Endodermal cell (in vitro differentiated cells): ENCODE measurements around the gene ELFN2. TPM values are rescaled to one million over a fixed set of nuclear protein-coding genes. Genes with fewer than 3 reads are reported as not detected.

Source experiments
- DNase-seq: peaks from one replicate; pipeline ENCODE4 v3.0.0-alpha.2; 2017
- H3K27ac ChIP-seq: 2 replicates; pipeline ENCODE4 v1.5.1; 2013; ENCODE audit warnings: mild to moderate bottlenecking, low read depth, low read length, moderate library complexity
- H3K27me3 ChIP-seq: 2 replicates; pipeline ENCODE4 v1.6.1; 2013; ENCODE audit warnings: mild to moderate bottlenecking, low read length, moderate library complexity; ENCODE audit not compliant: insufficient read depth, control insufficient read depth, poor library complexity, severe bottlenecking
- H3K36me3 ChIP-seq: 2 replicates; pipeline ENCODE4 v1.7.0; 2013; ENCODE audit warnings: mild to moderate bottlenecking, low read length, moderate library complexity; ENCODE audit not compliant: control insufficient read depth, insufficient read depth
- H3K4me1 ChIP-seq: one replicate; pipeline ENCODE4 v1.7.0; 2013; ENCODE audit warnings: low read length; ENCODE audit not compliant: control insufficient read depth, insufficient read depth
- H3K4me3 ChIP-seq: 2 replicates; pipeline ENCODE4 v1.5.1; 2013; ENCODE audit warnings: mild to moderate bottlenecking, low read length, moderate library complexity
- H3K9ac ChIP-seq: 2 replicates; pipeline ENCODE4 v1.6.1; 2013; ENCODE audit warnings: mild to moderate bottlenecking, low read length, moderate library complexity; ENCODE audit not compliant: poor library complexity, severe bottlenecking; ENCODE audit errors: extremely low read depth
- H3K9me3 ChIP-seq: 2 replicates; pipeline ENCODE4 v1.6.1; 2013; ENCODE audit warnings: mild to moderate bottlenecking, low read length, moderate library complexity; ENCODE audit not compliant: control insufficient read depth
- H3K27ac Mint-ChIP-seq: 2 replicates; pipeline ENCODE4 v1.8.0; 2020; ENCODE audit warnings: mixed read lengths
- H3K27me3 Mint-ChIP-seq: 2 replicates; pipeline ENCODE4 v1.8.0; 2021; ENCODE audit warnings: mild to moderate bottlenecking, mixed read lengths; ENCODE audit not compliant: insufficient read depth
- H3K36me3 Mint-ChIP-seq: 2 replicates; pipeline ENCODE4 v1.8.0; 2020; ENCODE audit warnings: low read depth, mixed read lengths
- H3K4me1 Mint-ChIP-seq: 2 replicates; pipeline ENCODE4 v1.8.0; 2020; ENCODE audit warnings: mixed read lengths
- H3K4me3 Mint-ChIP-seq: 2 replicates; pipeline ENCODE4 v1.8.0; 2020; ENCODE audit warnings: mild to moderate bottlenecking, moderate library complexity, mixed read lengths
- H3K9me3 Mint-ChIP-seq: 2 replicates; pipeline ENCODE4 v1.8.0; 2020; ENCODE audit warnings: mild to moderate bottlenecking, mixed read lengths
- CTCF ChIP-seq: fragments of 200-600 bp; sonication (generic); conservative IDR thresholded peaks from 2 replicates; pipeline ENCODE4 v1.5.0; 2021; ENCODE audit warnings: antibody characterized with exemption, mild to moderate bottlenecking
- WGBS, 2 experiments: methylation state at CpG; one replicate each; pipeline versions ENCODE4 v1.1.5 to v1.1.7; 2013; ENCODE audit warnings: missing lambda C conversion rate in 2 of 2, mixed read lengths in 1 of 2; ENCODE audit not compliant: insufficient coverage in 1 of 2, insufficient read length in 1 of 2; 5-methylcytosine and 5-hydroxymethylcytosine counted together
- total RNA-seq, 2 donors: library from RNA; stranded (reverse); fragmentation: NEBNext Ultra II Directional in 1 of 2; extraction: Animal tissue kit (Norgen Biotek cat#: 25700) in 1 of 2; gene quantifications; 2 replicates in 1 of 2; 3 replicates in 1 of 2; pipeline ENCODE4 v1.2.1, GENCODE V29; 2021

The ELFN2 gene
- total RNA-seq, 2 donors from 2014 or later: 0.40 to 0.46 TPM

GRCh38 chr22:37394341-37394740, 32.9 kb downstream of the ELFN2 start:
- H3K9ac ChIP-seq: no peak overlapping the region
- no peak for DNase-seq
- H3K27ac ChIP-seq: no peak overlapping the region
- Mint-ChIP-seq H3K27me3 (no peaks in the 10 kb centered on the region), H3K4me3 (no peak overlapping the region), H3K36me3 (no peaks in the 10 kb centered on the region), H3K4me1 (peaks cover 4% of the 10 kb centered on the region), H3K9me3 (no peaks in the 10 kb centered on the region), H3K27ac (peak overlapping the region; percentile 28)
- no peaks in the 10 kb centered on the region for H3K27me3 ChIP-seq
- WGBS, 2 experiments: 81% methylated on average over 13 to 20 of the region's 20 CpGs
- H3K36me3 ChIP-seq: no peaks in the 10 kb centered on the region
- H3K4me1 ChIP-seq: no peaks in the 10 kb centered on the region
- H3K4me3 ChIP-seq: no peak overlapping the region
- H3K9me3 ChIP-seq: no peaks in the 10 kb centered on the region
- no peak for TF ChIP-seq CTCF

GRCh38 chr22:37393746-37394145, 33.5 kb downstream of the ELFN2 start:
- TF ChIP-seq CTCF: no peak
- 90 to 92% methylated on average over 10 to 12 of the region's 12 CpGs for WGBS, 2 experiments

GRCh38 chr22:37392721-37393328, 34.5 kb downstream of the ELFN2 start:
- Mint-ChIP-seq H3K9me3 (no peaks in the 10 kb centered on the region), H3K4me1 (peaks cover 4% of the 10 kb centered on the region), H3K27me3 (no peaks in the 10 kb centered on the region), H3K27ac (no peak overlapping the region), H3K4me3 (no peak overlapping the region), H3K36me3 (no peaks in the 10 kb centered on the region)
- Histone ChIP-seq H3K27ac (no peak overlapping the region), H3K4me3 (no peak overlapping the region), H3K4me1 (no peaks in the 10 kb centered on the region), H3K27me3 (no peaks in the 10 kb centered on the region), H3K36me3 (no peaks in the 10 kb centered on the region), H3K9me3 (no peaks in the 10 kb centered on the region), H3K9ac (no peak overlapping the region)
- DNase-seq: no peak
- 88 to 89% methylated on average over 7 to 10 of the region's 10 CpGs for WGBS, 2 experiments
- TF ChIP-seq CTCF: no peak

More at GRCh38 chr22:37393746-37394145, 33.5 kb downstream of the ELFN2 start:
- Mint-ChIP-seq H3K27me3 (no peaks in the 10 kb centered on the region), H3K27ac (no peak overlapping the region), H3K4me3 (no peak overlapping the region), H3K4me1 (peaks cover 4% of the 10 kb centered on the region), H3K9me3 (no peaks in the 10 kb centered on the region), H3K36me3 (no peaks in the 10 kb centered on the region)
- no peak overlapping the region for H3K4me3 ChIP-seq
- no peaks in the 10 kb centered on the region for H3K4me1 ChIP-seq
- no peaks in the 10 kb centered on the region for H3K36me3 ChIP-seq
- H3K27me3 ChIP-seq: no peaks in the 10 kb centered on the region
- H3K9me3 ChIP-seq: no peaks in the 10 kb centered on the region
- no peak overlapping the region for H3K27ac ChIP-seq
- DNase-seq: no peak
- no peak overlapping the region for H3K9ac ChIP-seq
